Common myeloid progenitor, CD34-positive (primary cell): ENCODE data around the gene HDLBP.

ENCODE experiments used
- CTCF ChIA-PET: fragments of 350-600 bp; sonication (Branson Sonifier 250); formaldehyde crosslinking; loops from one replicate; lab custom pipeline; 2021; ENCODE audit warnings: antibody characterized with exemption; lab: Charles Lee
- POLR2A ChIA-PET: fragments of 350-600 bp; sonication (Branson Sonifier 250); formaldehyde crosslinking; loops from one replicate; lab custom pipeline; 2021; ENCODE audit warnings: antibody characterized with exemption; lab: Charles Lee
- DNase-seq, 3 donors: peaks; one replicate each; pipeline versions ENCODE4 v3.0.0 to v3.0.0-alpha.2; 2013
- H3K27ac ChIP-seq, 2 experiments: 1 replicate in 1 of 2; 2 replicates in 1 of 2; pipeline ENCODE4 v1.7.0; 2013; ENCODE audit warnings: inconsistent platforms in 2 of 2, low read length in 2 of 2, mild to moderate bottlenecking in 2 of 2, low read depth in 1 of 2, moderate library complexity in 1 of 2; ENCODE audit not compliant: severe bottlenecking in 2 of 2, insufficient read depth in 1 of 2, poor library complexity in 1 of 2
- H3K27me3 ChIP-seq, 5 experiments: replicated peaks in 2 of 5; 1 replicate in 3 of 5; 2 replicates in 2 of 5; pipeline versions ENCODE4 v1.6.1 to v1.7.0; 2013; ENCODE audit warnings: low read length in 4 of 5, mild to moderate bottlenecking in 2 of 5, moderate library complexity in 2 of 5, inconsistent platforms in 1 of 5; ENCODE audit not compliant: insufficient read depth in 5 of 5, control insufficient read depth in 4 of 5
- H3K36me3 ChIP-seq, 4 experiments: 1 replicate in 2 of 4; 2 replicates in 2 of 4; pipeline versions ENCODE4 v1.6.1 to v1.7.0; 2013; ENCODE audit warnings: low read length in 3 of 4, control low read depth in 1 of 4, mild to moderate bottlenecking in 1 of 4; ENCODE audit not compliant: control insufficient read depth in 4 of 4, insufficient read depth in 4 of 4
- H3K4me1 ChIP-seq, 4 experiments: 1 replicate in 3 of 4; 2 replicates in 1 of 4; pipeline versions ENCODE4 v1.6.1 to v1.7.1; 2013; ENCODE audit warnings: low read length in 3 of 4, mild to moderate bottlenecking in 3 of 4, control low read depth in 1 of 4, inconsistent platforms in 1 of 4, moderate library complexity in 1 of 4; ENCODE audit not compliant: control insufficient read depth in 4 of 4, insufficient read depth in 4 of 4; ENCODE audit errors: control extremely low read depth in 1 of 4
- H3K4me3 ChIP-seq, 7 experiments: 1 replicate in 4 of 7; 2 replicates in 3 of 7; pipeline versions ENCODE4 v1.5.1 to v1.7.0; 2013; ENCODE audit warnings: mild to moderate bottlenecking in 7 of 7, low read length in 6 of 7, moderate library complexity in 6 of 7, inconsistent platforms in 2 of 7, low read depth in 2 of 7, control low read depth in 1 of 7; ENCODE audit not compliant: insufficient read depth in 4 of 7, control insufficient read depth in 1 of 7; ENCODE audit errors: extremely low read depth in 1 of 7
- H3K9me3 ChIP-seq, 5 experiments: 1 replicate in 4 of 5; 2 replicates in 1 of 5; pipeline versions ENCODE4 v1.6.1 to v1.7.1; 2013; ENCODE audit warnings: low read length in 4 of 5, mild to moderate bottlenecking in 2 of 5, inconsistent platforms in 1 of 5, low read depth in 1 of 5, moderate library complexity in 1 of 5; ENCODE audit not compliant: control insufficient read depth in 4 of 5, insufficient read depth in 2 of 5; ENCODE audit errors: control extremely low read depth in 1 of 5
- WGBS: methylation state at CpG from one replicate; pipeline ENCODE4 v1.1.5; 2013; ENCODE audit not compliant: insufficient coverage; 5-methylcytosine and 5-hydroxymethylcytosine counted together

The HDLBP gene

GRCh38 chr2:241330616-241330981 lies 15.1 kb upstream of the HDLBP start:
- 100% methylated on average over 2 of the region's 4 CpGs for WGBS
- ChIA-PET CTCF (interaction anchor here (1.1 kb wide), 1 partner anchor 20 kb away, joined by 4 read pairs; no protein-coding TSS in a partner anchor), POLR2A (no interaction called here)
- no peak overlapping the region for H3K27ac ChIP-seq
- no peak for DNase-seq
- H3K36me3 ChIP-seq = peaks cover 13 to 65% (median 34%) of the 10 kb centered on the region in 4 experiments
- H3K4me3 ChIP-seq = no peak overlapping the region
- H3K4me1 ChIP-seq = peaks cover 0 to under 1% (median 0%) of the 10 kb centered on the region in 4 experiments
- no peaks in the 10 kb centered on the region for H3K9me3 ChIP-seq
- no peaks in the 10 kb centered on the region for H3K27me3 ChIP-seq

GRCh38 chr2:241329669-241330615 lies 14.5 kb upstream of the HDLBP start:
- Histone ChIP-seq H3K9me3 (no peaks in the 10 kb centered on the region), H3K27me3 (no peaks in the 10 kb centered on the region), H3K4me3 (no peak overlapping the region), H3K27ac (no peak overlapping the region), H3K4me1 (peaks cover 5 to 7% (median 6%) of the 10 kb centered on the region in 4 experiments), H3K36me3 (peaks cover 7 to 58% (median 33%) of the 10 kb centered on the region in 4 experiments)
- ChIA-PET POLR2A (no interaction called here), CTCF (interaction anchor here (1.1 kb wide), 1 partner anchor 20 kb away, joined by 4 read pairs; no protein-coding TSS in a partner anchor)
- DNase-seq = no peak
- WGBS = 96% methylated on average over 5 of the region's 11 CpGs

DNA sequence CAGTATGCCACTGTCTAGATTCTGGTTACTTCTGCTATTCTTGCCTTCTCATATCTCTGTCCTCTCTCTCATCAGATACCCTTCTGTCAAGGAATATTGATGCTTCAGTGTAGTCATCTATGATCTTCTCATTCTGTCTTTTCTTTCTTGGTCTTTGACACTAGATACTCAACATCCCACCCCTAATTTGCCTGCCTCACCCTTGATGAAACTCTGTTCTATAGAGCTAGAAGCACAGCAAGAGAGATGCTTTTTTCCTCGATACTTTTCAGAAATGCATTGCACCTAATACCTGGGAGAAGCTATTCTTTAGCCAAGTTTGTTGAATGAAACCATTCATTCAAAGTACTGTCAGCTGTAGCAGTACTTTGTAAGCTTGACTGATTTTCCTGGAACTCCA lies 9.8 kb upstream of the HDLBP start:
- H3K27me3 ChIP-seq = no peaks in the 10 kb centered on the region
- no peak overlapping the region for H3K27ac ChIP-seq
- no peaks in the 10 kb centered on the region for H3K9me3 ChIP-seq
- POLR2A ChIA-PET = interaction anchor here (2.1 kb wide), 1 partner anchor 10 kb away, joined by 5 read pairs; the partner anchor contains the start of genes HDLBP and SEPTIN2
- WGBS = no CpG with 5 or more reads among the region's 1 CpG
- CTCF ChIA-PET = no interaction called here
- peaks cover 18 to 42% (median 26%) of the 10 kb centered on the region in 4 experiments for H3K4me1 ChIP-seq
- no peak overlapping the region for H3K4me3 ChIP-seq
- H3K36me3 ChIP-seq = peaks cover 5 to 34% (median 19%) of the 10 kb centered on the region in 4 experiments
- no peak for DNase-seq

- peak; percentile 52 to 80 (median 70) for DNase-seq
- POLR2A ChIA-PET = interaction anchor here (2.1 kb wide), 1 partner anchor 10 kb away, joined by 5 read pairs; the partner anchor contains the start of genes HDLBP and SEPTIN2
- Histone ChIP-seq H3K36me3 (peaks cover 5 to 30% (median 18%) of the 10 kb centered on the region in 4 experiments), H3K27ac (no peak overlapping the region), H3K4me1 (peaks cover 18 to 43% (median 26%) of the 10 kb centered on the region in 4 experiments), H3K27me3 (no peaks in the 10 kb centered on the region), H3K9me3 (no peaks in the 10 kb centered on the region), H3K4me3 (no peak overlapping the region)
- CTCF ChIA-PET = interaction anchor here (1.1 kb wide), 1 partner anchor 9 kb away, joined by 3 read pairs; the partner anchor contains the start of genes HDLBP and SEPTIN2
Observed at GRCh38 chr2:241324775-241325174, 9.3 kb upstream of the HDLBP start.

GRCh38 chr2:241323778-241324177 lies 8.3 kb upstream of the HDLBP start:
- Histone ChIP-seq H3K9me3 (no peaks in the 10 kb centered on the region), H3K27ac (no peak overlapping the region), H3K27me3 (no peaks in the 10 kb centered on the region), H3K36me3 (peaks cover 5 to 22% (median 17%) of the 10 kb centered on the region in 4 experiments), H3K4me1 (peaks cover 18 to 46% (median 29%) of the 10 kb centered on the region in 4 experiments), H3K4me3 (no peak overlapping the region)
- WGBS = 80% methylated on average over 1 of the region's 5 CpGs
- ChIA-PET POLR2A (interaction anchor here (2.1 kb wide), 1 partner anchor 9 kb away, joined by 5 read pairs; the partner anchor contains the start of genes HDLBP and SEPTIN2), CTCF (interaction anchor here (0.6 to 1.1 kb wide), 2 partner anchors 8 to 60 kb away, joined by 3 read pairs; partner anchors contain the start of genes HDLBP and SEPTIN2)
- no peak for DNase-seq

DNA sequence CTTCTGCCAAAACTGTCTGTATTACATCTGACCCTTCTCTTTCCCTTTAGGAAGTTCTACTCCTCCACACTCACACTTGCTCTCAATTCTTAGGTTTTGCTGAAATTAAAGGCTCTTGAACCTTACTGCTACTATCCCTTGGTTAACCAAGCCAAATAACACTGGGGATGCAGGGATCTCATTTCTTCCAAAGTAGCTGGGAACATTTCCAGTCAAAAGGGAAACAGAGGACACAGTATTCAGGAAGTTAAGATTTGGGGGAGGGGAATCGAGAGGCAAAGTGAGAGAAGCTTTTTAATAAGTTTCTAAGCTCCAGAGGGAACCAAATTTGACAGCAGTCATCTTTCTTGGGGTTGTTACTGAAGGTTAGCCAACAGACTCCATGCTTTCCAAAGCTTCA lies 6.4 kb upstream of the HDLBP start:
- no peaks in the 10 kb centered on the region for H3K9me3 ChIP-seq
- H3K4me3 ChIP-seq = no peak overlapping the region
- H3K4me1 ChIP-seq = peaks cover 27 to 62% (median 42%) of the 10 kb centered on the region in 4 experiments
- POLR2A ChIA-PET = no interaction called here
- no peaks in the 10 kb centered on the region for H3K27me3 ChIP-seq
- H3K27ac ChIP-seq = no peak overlapping the region
- 0% methylated on average over 1 of the region's 1 CpG for WGBS
- CTCF ChIA-PET = interaction anchor here (1.0 kb wide), 1 partner anchor 11 kb away, joined by 5 read pairs; no protein-coding TSS in a partner anchor
- H3K36me3 ChIP-seq = peaks cover 3 to 12% (median 6%) of the 10 kb centered on the region in 4 experiments
- no peak for DNase-seq
